Measurements from ENCODE around the gene TPM2. TPM values are rescaled to one million over a fixed set of nuclear protein-coding genes. Genes with fewer than 3 reads are reported as not detected.

TPM2 gene
- total and polyA plus RNA-seq, 9 of the 15 experiments (the other 6 are each of a cell fraction or from before 2014, with no cell fraction given): 0.28 to 16.1 (median 4.5) TPM

DNA sequence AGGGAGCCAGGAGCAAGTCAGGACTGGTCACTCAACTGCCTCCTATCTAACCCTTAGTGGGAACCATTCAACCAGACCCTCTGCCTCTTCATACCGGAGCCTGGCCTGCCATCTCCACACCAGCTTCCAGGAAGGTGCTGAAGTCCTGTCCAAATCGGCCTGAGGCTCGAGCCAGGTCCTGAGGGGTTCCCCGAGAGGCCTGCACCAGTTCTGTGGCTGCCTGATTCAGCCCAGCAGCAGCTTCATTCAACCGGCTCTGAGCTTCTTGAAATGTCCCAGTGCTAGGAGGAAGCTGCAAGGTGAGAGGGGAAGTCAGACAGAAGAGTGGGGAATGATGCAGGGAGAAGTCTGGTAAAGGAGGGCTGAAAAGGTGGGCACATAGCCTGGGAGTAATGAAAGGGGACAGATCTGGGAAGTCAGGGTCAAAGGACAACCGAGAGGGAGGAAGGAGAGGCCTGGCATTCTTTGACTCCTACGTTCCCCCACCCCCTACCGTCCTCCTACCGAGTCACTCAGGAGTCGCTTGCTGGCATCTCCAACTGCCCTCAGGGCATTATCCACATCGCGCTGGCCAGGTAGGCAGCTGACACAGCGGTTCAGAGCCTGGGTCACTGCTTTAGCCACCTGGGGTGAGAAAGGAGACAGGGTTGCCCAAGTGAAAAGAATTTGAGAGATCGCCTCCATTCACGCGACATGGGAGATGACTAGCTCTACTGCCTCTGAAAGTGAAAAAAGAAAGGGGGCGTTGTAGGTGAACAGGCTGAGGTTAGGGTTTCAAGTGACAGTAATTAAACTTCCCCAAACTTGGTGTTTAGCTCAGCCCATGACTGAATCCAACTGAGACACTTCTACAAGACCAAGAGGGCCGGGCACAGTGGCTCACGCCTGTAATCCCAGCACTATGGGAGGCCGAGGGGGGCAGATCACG is 22.0 kb upstream of the TPM2 start:
- ATAC-seq: no peak
- no peak for FAIRE-seq
- Histone ChIP-seq H3K9me3 (replicated peaks; ENCODE audit: control insufficient read depth, insufficient read depth, low read depth, low read length) (no peaks in the 10 kb centered on the region), H3K27me3 (ENCODE audit: control insufficient read depth in 2 of 2, insufficient read depth in 2 of 2, low read length in 2 of 2) (no peaks in the 10 kb centered on the region), H3K27ac (ENCODE audit: extremely low read depth, low read depth, low read length) (no peak overlapping the region), H3K9me1 (ENCODE audit: control insufficient read depth, insufficient read depth, low read length) (peaks cover 3% of the 10 kb centered on the region), H4K20me1 (replicated peaks; ENCODE audit: control insufficient read depth, insufficient read depth, low read length) (no peaks in the 10 kb centered on the region), H3K79me2 (ENCODE audit: control insufficient read depth, insufficient read depth, low read length) (no peaks in the 10 kb centered on the region), H3K36me3 (ENCODE audit: control insufficient read depth, insufficient read depth, low read length) (peaks cover 90% of the 10 kb centered on the region; the same call in 2 of the 3 replicates), H3K4me2 (ENCODE audit: insufficient read depth, low read length) (no peak overlapping the region), H2AFZ (ENCODE audit: low read depth, low read length) (no peak overlapping the region), H3K9ac (ENCODE audit: insufficient read depth in 1 of 2, low read depth in 2 of 2, low read length in 2 of 2) (no peak overlapping the region), H3K4me3 (no peak overlapping the region), H3K4me1 (replicated peaks in 1 of 2; ENCODE audit: control insufficient read depth in 2 of 2, insufficient read depth in 2 of 2, low read length in 2 of 2) (no peaks in the 10 kb centered on the region)
- no TSS peak for BruUV-seq (replicated peaks)
- intact Hi-C loops (cut with micrococcal nuclease) (no loop called here), in situ Hi-C loops (cut with MboI) (no loop called here)
- TF ChIP-seq ZNF699 (CRISPR knock-in tag; IDR thresholded peaks at IDR 0.05; ENCODE audit: insufficient replicate concordance) (no peak), U2AF2 (optimal IDR thresholded peaks at IDR 0.05; ENCODE audit: low read depth, low read length) (no peak), ZNF121 (CRISPR knock-in tag; conservative IDR thresholded peaks at IDR 0.05) (no peak), ETS2 (tag; IDR thresholded peaks at IDR 0.05; ENCODE audit: borderline replicate concordance, poor library complexity, severe bottlenecking) (no peak)
- ChIA-PET POLR2A (interaction anchor here (0.6 to 2.5 kb wide), 6 partner anchors 10 to 89 kb away, joined by 3 to 17 read pairs (median 6); no protein-coding TSS in a partner anchor), CTCF (ENCODE audit: low intra/inter-chr PET ratio) (no interaction called here)
- WGBS (ENCODE audit: insufficient coverage, low coverage, missing lambda C conversion rate): 92% methylated on average over 18 of the region's 21 CpGs
- no peak for DNase-seq (ENCODE audit: extremely low read depth in 1 of 4, low spot score in 3 of 4)
